ENCODE measurements around the gene RASA3.

DNA sequence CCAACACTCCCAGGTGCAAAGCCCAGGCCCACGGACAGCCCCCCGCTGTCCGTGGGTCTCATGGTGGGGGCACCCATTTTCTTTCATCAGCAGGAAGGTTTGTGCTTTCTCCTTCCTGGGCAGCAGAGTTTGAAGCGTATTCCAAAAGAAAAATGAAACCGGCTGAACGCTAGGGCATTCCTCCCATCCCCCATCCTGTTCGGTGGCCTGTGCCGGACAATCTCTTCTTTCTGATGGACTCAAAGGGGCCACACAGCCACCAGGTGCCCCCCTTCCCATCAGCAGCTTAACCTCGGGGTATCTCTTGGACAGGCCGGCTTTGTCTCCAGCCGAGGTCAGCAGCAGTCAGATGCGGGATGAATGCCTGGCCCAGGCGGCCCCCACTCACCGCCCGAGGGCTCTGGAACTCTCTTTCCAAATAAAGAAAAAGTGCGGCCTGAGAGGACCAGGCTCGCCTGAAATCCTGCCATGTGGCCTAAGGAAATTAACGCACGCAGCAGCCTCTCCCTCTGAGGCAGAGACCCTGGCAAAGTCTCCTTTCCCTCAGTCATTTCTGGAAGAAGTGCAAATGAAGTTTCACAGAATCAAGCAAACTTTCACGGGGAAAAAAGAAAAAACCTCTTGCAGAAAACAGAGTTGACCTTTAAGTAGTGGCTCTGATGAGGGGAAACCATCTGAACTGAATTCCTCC is 67.8 kb downstream of the RASA3 start:
- TF ChIP-seq, protein P1, sequence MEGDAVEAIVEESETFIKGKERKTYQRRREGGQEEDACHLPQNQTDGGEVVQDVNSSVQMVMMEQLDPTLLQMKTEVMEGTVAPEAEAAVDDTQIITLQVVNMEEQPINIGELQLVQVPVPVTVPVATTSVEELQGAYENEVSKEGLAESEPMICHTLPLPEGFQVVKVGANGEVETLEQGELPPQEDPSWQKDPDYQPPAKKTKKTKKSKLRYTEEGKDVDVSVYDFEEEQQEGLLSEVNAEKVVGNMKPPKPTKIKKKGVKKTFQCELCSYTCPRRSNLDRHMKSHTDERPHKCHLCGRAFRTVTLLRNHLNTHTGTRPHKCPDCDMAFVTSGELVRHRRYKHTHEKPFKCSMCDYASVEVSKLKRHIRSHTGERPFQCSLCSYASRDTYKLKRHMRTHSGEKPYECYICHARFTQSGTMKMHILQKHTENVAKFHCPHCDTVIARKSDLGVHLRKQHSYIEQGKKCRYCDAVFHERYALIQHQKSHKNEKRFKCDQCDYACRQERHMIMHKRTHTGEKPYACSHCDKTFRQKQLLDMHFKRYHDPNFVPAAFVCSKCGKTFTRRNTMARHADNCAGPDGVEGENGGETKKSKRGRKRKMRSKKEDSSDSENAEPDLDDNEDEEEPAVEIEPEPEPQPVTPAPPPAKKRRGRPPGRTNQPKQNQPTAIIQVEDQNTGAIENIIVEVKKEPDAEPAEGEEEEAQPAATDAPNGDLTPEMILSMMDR (IDR thresholded peaks at IDR 0.05) = no peak
- TF ChIP-seq POLR2A (IDR thresholded peaks at IDR 0.05) = no peak
- no peak for TF ChIP-seq EP300 (IDR thresholded peaks at IDR 0.05)

All from sigmoid colon (tissue), 4 donors.